Panc1 (cell line): ENCODE measurements around the gene NHS. TPM values are rescaled to one million over a fixed set of nuclear protein-coding genes. Genes with fewer than 3 reads are reported as not detected.

Experiments used
- ATAC-seq: fragments of 200-7000 bp; cut with Tn5 transposase; 2 replicates; pipeline ENCODE4 v1.9.1; 2020; ENCODE audit warnings: mild to moderate bottlenecking, moderate library complexity
- BruUV-seq: library from RNA; stranded (reverse); fragments of 400-500 nt; replicated peaks from 2 replicates; lab custom pipeline; 2021; lab: Mats Ljungman, UMichigan
- CTCF ChIA-PET: fragments of 300-600 bp; sonication (Branson Sonifier 250); formaldehyde crosslinking; loops from one replicate; lab custom pipeline; 2022; ENCODE audit warnings: antibody characterized with exemption; lab: Charles Lee
- POLR2A ChIA-PET: fragments of 300-600 bp; sonication (Branson Sonifier 250); formaldehyde crosslinking; loops from one replicate; lab custom pipeline; 2022; ENCODE audit warnings: antibody characterized with exemption; lab: Charles Lee
- DNase-seq: peaks from one replicate; pipeline ENCODE4 v3.0.0-alpha.2; 2010; ENCODE audit warnings: low read depth, low spot score
- H3K27ac ChIP-seq: 2 replicates; pipeline ENCODE4 v1.5.1; 2011; ENCODE audit warnings: mild to moderate bottlenecking, low read length, inconsistent platforms
- H3K27me3 ChIP-seq: fragments of 200-500 bp; sonication (Bioruptor generic); 2 replicates; pipeline ENCODE4 v1.6.0; 2014; ENCODE audit warnings: low read length, inconsistent platforms; ENCODE audit not compliant: control insufficient read depth, insufficient read depth
- H3K36me3 ChIP-seq: fragments of 200-500 bp; sonication (Bioruptor generic); 2 replicates; pipeline ENCODE4 v1.5.1; 2014; ENCODE audit warnings: inconsistent platforms, mild to moderate bottlenecking, low read length, moderate library complexity; ENCODE audit not compliant: control insufficient read depth, insufficient read depth
- H3K4me1 ChIP-seq: 2 replicates; pipeline ENCODE4 v1.5.1; 2011; ENCODE audit warnings: inconsistent platforms, mild to moderate bottlenecking, low read length, moderate library complexity; ENCODE audit not compliant: control insufficient read depth, insufficient read depth
- H3K4me3 ChIP-seq, 2 experiments: 2 replicates each; pipeline ENCODE4 v1.5.1; 2011 to 2012; ENCODE audit warnings: low read depth in 2 of 2, low read length in 2 of 2, mild to moderate bottlenecking in 2 of 2, inconsistent platforms in 1 of 2, moderate library complexity in 1 of 2
- H3K9me3 ChIP-seq: fragments of 200-500 bp; sonication (Bioruptor generic); 2 replicates; pipeline ENCODE4 v1.5.1; 2014; ENCODE audit warnings: low read depth, mild to moderate bottlenecking, inconsistent platforms, low read length, moderate library complexity; ENCODE audit not compliant: control insufficient read depth, insufficient read depth
- POLR2AphosphoS5 ChIP-seq: IDR thresholded peaks from 2 replicates; pipeline ENCODE4 v1.6.1; 2012; ENCODE audit warnings: mild to moderate bottlenecking, low read depth, low read length, moderate library complexity
- SIN3A ChIP-seq: IDR thresholded peaks from 2 replicates; pipeline ENCODE4 v1.6.1; 2012; ENCODE audit warnings: low read depth, mild to moderate bottlenecking, low read length, moderate library complexity, borderline replicate concordance; ENCODE audit not compliant: insufficient read depth
- TCF7L2 ChIP-seq: IDR thresholded peaks from 2 replicates; pipeline ENCODE4 v1.6.1; 2011; ENCODE audit warnings: mild to moderate bottlenecking, low read depth, low read length, inconsistent platforms
- in situ Hi-C: cut with HindIII; loops from 2 replicates; pipeline ENCODE4 v1.10.0; 2016; ENCODE audit warnings: low sequenced_read_pairs, low pct_unique_long_range_greater_than_20kb
- intact Hi-C: fragments of 100-400 bp; cut with micrococcal nuclease; formaldehyde crosslinking; loops from one replicate; pipeline ENCODE4 v1.10.0; 2022; ENCODE audit not compliant: unreplicated experiment
- total RNA-seq: library from RNA; stranded (reverse); gene quantifications from one replicate; pipeline ENCODE4 v1.2.1, GENCODE V29; 2021; ENCODE audit not compliant: unreplicated experiment
- TF ChIP-seq, protein P1 (sequence below), 2 experiments: IDR thresholded peaks; 2 replicates each; pipeline ENCODE4 v1.6.1; 2011 to 2012; ENCODE audit warnings: low read depth in 2 of 2, control low read depth in 1 of 2, low read length in 1 of 2, mild to moderate bottlenecking in 1 of 2, moderate library complexity in 1 of 2; ENCODE audit not compliant: insufficient read depth in 1 of 2
- TF ChIP-seq, protein P2 (sequence below): fragments of 450-650 bp; IDR thresholded peaks from 2 replicates; pipeline ENCODE4 v1.5.1; 2017; ENCODE audit warnings: mild to moderate bottlenecking

Gene NHS
- total RNA-seq, 1 experiment from 2014 or later: 0.80 TPM

DNA sequence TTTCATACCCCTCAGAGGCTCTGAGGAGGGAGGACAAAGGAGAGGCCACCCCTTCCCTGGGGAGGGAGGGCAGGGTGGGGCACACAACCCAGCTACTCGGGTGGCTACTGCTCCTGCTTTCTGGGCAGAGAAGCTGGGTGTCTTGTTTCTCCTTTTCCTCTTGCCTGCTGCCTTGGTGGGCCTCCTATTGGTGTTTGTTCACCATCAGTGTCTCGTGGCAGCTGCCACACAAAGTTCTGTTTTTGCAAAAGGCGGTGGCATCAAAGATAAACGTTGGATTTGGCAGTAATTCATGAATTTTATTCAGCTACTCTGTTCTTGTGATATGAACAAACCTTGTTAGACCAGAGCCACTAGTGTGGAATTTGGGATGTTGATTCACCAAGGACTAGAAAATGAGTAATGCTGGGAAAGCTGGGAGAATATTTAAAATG lies 209.3 kb downstream of the NHS start:
- H3K36me3 ChIP-seq: no peaks in the 10 kb centered on the region
- no peak overlapping the region for H3K27ac ChIP-seq
- no peaks in the 10 kb centered on the region for H3K4me1 ChIP-seq
- CTCF ChIA-PET: no interaction called here
- POLR2A ChIA-PET: no interaction called here
- TF ChIP-seq SIN3A (no peak), TCF7L2 (no peak), POLR2AphosphoS5 (no peak)
- TF ChIP-seq, protein P1, sequence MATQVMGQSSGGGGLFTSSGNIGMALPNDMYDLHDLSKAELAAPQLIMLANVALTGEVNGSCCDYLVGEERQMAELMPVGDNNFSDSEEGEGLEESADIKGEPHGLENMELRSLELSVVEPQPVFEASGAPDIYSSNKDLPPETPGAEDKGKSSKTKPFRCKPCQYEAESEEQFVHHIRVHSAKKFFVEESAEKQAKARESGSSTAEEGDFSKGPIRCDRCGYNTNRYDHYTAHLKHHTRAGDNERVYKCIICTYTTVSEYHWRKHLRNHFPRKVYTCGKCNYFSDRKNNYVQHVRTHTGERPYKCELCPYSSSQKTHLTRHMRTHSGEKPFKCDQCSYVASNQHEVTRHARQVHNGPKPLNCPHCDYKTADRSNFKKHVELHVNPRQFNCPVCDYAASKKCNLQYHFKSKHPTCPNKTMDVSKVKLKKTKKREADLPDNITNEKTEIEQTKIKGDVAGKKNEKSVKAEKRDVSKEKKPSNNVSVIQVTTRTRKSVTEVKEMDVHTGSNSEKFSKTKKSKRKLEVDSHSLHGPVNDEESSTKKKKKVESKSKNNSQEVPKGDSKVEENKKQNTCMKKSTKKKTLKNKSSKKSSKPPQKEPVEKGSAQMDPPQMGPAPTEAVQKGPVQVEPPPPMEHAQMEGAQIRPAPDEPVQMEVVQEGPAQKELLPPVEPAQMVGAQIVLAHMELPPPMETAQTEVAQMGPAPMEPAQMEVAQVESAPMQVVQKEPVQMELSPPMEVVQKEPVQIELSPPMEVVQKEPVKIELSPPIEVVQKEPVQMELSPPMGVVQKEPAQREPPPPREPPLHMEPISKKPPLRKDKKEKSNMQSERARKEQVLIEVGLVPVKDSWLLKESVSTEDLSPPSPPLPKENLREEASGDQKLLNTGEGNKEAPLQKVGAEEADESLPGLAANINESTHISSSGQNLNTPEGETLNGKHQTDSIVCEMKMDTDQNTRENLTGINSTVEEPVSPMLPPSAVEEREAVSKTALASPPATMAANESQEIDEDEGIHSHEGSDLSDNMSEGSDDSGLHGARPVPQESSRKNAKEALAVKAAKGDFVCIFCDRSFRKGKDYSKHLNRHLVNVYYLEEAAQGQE (IDR thresholded peaks at IDR 0.05; ENCODE audit: insufficient read depth in 1 of 2, low read depth in 2 of 2, low read length in 1 of 2): no peak
- TF ChIP-seq, protein P2, sequence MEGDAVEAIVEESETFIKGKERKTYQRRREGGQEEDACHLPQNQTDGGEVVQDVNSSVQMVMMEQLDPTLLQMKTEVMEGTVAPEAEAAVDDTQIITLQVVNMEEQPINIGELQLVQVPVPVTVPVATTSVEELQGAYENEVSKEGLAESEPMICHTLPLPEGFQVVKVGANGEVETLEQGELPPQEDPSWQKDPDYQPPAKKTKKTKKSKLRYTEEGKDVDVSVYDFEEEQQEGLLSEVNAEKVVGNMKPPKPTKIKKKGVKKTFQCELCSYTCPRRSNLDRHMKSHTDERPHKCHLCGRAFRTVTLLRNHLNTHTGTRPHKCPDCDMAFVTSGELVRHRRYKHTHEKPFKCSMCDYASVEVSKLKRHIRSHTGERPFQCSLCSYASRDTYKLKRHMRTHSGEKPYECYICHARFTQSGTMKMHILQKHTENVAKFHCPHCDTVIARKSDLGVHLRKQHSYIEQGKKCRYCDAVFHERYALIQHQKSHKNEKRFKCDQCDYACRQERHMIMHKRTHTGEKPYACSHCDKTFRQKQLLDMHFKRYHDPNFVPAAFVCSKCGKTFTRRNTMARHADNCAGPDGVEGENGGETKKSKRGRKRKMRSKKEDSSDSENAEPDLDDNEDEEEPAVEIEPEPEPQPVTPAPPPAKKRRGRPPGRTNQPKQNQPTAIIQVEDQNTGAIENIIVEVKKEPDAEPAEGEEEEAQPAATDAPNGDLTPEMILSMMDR: no peak
- no peaks in the 10 kb centered on the region for H3K9me3 ChIP-seq
- intact Hi-C loops (no loop called here), in situ Hi-C loops (no loop called here)
- BruUV-seq: no TSS peak
- DNase-seq (no peak), ATAC-seq (no peak)
- H3K27me3 ChIP-seq: no peaks in the 10 kb centered on the region
- no peak overlapping the region for H3K4me3 ChIP-seq

DNA sequence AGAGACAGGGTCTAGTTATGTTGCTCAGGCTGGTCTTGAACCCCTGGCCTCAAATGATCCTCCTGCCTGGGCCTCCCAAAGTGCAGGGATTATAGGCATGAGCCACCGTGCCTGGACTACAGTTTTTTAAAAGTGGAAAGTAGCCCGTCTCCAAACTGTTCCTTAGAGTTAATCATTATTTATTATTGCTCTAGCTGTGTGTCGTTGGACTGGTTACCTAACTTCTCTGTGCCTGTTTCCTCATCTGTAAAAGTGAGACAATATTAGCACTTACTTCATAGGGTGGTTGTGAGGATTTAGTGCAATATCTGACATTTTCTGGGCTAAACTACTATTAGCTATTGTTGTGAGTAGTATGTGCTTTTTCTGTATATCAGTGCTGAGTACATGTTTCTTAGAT lies 210.0 kb downstream of the NHS start:
- no peaks in the 10 kb centered on the region for H3K4me1 ChIP-seq
- ATAC-seq: no peak
- BruUV-seq: no TSS peak
- DNase-seq: no peak
- no peak overlapping the region for H3K4me3 ChIP-seq
- POLR2A ChIA-PET: no interaction called here
- no peaks in the 10 kb centered on the region for H3K27me3 ChIP-seq
- in situ Hi-C loops: no loop called here
- intact Hi-C loops: no loop called here
- CTCF ChIA-PET: no interaction called here
- H3K9me3 ChIP-seq: no peaks in the 10 kb centered on the region
- TF ChIP-seq TCF7L2 (no peak), SIN3A (no peak), POLR2AphosphoS5 (no peak)
- TF ChIP-seq, protein P2: no peak
- TF ChIP-seq, protein P1 (IDR thresholded peaks at IDR 0.05; ENCODE audit: insufficient read depth in 1 of 2, low read depth in 2 of 2, low read length in 1 of 2): no peak
- no peak overlapping the region for H3K27ac ChIP-seq
- no peaks in the 10 kb centered on the region for H3K36me3 ChIP-seq
